GM19025 (cell line): ENCODE measurements around the gene MUC5B.
"Not testable (repeated sequence)": the region's sequence is repeated elsewhere in the genome, so short reads cannot be mapped to it uniquely, and the experiment has no call there.

ENCODE experiments used
- ATAC-seq: cut with Tn5 transposase; IDR thresholded peaks from one replicate; pipeline ENCODE4 v1.9.1; 2021; ENCODE audit warnings: mild to moderate bottlenecking, low read depth, moderate library complexity; ENCODE audit not compliant: unreplicated experiment

The MUC5B gene

DNA sequence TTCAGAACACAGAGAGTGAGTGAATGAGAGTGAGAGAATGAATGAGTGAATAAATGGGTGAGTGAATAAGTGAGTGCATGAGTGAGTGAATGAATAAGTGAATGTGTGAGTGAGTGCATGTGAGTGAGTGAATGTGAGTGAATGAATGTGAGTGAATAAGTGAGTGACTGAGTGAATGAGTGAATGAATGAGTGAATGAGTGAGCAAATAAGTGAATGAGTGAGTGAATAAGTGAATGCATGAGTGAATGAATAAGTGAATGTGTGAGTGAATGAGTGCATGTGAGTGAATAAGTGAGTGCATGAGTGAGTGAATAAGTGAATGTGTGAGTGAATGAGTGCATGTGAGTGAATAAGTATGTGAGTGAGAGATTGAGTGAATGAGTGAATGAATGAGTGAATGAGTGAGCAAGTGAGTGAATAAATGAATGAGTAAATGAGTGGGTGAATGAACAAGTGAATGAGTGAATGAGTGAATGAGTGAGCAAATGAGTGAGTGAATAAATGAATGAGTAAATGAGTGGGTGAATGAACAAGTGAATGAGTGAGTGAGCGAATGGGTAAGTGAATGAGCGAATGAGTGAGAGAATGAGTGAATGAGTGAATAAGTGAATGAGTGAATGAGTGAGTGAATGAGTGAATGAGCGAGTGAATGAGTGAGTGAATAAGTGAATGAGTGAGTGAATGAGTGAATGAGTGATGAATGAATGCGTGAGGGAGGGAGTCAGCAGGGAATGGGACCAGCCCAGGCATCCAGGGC is 21.3 kb upstream of the MUC5B start:
- ATAC-seq, result no peak

DNA sequence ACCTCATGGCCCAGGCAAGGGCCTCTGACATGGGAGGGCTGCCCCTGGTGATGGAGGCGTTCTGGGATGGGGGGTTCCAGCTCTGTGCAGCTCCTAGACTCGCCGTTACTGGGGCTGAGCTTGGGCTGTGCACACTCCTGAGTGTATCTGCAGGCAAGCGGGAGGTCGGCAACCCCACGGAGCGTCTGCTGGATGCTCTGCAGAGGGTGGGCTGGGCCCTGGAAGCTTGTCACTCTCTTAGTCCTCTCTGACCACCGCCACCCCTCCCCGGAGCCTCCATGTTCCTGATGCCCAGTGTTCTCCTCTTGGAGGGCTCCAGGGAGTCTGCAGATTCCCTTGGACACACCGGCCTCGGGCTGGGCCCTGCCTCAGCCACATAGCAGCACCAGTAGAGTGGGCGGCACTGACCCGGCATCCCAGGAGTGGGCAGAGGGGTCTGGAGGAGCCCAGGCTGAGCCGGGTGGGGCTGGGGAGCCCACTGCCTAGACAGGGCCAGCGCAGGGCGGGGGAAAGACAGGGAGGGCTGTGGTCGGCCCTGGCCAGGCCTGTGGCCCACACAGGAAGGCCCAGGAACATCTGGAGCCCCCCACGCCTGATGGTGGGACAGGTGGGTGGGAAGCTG is 20.6 kb upstream of the MUC5B start:
- ATAC-seq, result no peak

DNA sequence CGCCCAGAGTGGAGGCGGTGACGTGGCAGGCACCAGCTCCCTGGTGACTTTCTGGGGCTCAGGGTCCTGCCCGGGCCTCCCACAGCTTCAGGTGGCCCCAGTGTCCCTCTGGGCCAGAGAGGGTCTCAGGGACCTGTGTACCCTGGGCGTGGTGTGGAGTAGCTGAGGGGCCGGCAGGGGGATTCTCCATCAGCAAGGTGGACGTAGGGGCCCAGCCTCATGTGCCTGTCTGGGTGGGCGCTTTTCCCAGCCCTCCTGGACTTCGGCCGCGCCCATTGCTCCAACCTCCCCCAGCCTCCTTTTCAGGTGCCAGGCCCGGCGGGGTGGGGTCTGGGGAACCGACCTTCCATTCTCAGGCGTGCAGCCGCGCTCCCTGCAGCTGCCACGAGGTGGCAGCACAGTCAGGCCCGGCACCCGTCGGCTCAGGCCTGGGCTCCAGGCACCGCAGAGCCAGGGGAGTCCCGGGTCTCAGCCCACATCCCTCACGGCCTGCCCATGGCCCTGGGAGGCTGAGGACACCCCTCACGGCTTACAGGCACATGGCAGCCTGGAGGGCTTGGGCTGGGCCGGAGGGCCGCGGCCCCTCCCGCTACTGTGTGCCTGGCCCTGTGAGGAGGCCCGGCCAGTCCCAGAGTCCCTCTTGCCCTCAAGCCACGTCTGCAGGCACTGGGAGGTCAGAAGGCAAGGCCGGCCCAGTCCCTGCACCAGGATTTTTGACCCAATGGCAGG is 19.9 kb upstream of the MUC5B start:
- ATAC-seq, result no peak

DNA sequence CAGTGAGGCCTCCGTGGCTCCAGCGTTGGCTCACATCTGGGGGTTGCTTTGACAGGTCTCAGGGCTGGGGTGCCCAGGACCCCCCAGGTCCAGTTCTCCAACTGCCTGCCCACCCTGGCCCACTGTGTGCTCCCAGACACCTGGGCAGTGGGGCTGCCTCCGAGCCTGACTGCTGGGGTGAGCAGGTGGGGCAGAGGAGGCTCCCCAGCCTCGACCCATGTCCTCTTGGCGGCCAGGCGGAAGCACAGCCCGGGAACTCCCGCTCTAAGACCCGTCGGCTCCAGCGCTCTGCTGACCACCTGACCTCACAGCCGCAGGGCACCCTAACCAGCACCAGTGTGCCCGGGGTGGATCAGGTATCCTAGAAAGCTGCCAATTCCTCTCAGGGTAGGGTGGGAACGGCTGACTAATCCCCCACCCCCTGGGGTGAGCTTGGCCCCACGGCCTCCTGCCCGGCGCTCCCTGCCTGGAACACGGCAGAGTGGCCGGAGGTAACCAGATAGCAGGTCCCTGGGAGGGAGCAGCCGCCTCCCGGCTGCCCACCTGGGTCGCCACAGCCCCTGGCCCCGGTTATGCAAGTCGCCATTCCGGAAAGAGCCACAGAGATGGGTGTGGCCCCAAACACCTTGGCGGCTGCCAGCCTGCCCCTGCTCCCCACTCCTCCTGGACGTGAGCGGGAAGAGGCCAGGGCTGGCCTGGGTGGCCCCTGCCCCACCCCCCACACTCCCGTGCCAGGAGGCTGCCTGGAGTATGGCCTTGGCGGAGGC is 19.2 kb upstream of the MUC5B start:
- no peak for ATAC-seq

DNA sequence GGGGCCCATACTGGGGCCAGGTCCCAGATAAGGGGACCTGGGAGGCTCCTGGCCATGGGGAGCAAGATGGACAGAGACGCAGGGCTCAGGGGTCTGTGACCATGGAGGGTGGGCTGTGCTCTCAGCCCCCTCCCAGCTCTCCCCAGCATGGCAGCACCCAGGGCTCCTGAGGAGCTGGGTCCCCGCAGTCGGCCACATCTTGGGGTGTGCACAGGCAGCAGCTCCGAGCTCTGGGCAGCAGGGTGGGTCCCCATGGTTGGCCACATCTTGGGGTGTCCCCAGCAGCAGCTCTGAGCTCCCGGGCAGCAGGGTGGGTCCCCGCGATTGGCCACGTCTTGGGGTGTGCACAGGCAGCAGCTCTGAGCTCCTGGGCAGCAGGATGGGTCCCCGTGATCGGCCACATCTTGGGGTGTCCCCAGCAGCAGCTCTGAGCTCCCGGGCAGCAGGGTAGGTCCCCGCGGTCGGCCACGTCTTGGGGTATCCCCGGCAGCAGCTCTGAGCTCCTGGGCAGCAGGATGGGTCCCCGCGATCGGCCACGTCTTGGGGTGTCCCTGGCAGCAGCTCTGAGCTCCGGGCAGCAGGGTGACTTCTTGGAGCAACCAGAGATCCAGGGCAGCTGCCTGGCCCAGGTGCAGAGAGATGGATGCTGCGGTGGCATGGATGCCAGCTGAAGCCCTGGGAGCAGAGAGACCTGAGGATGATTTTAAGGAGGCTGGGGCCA is 18.3 kb upstream of the MUC5B start:
- no peak for ATAC-seq

DNA sequence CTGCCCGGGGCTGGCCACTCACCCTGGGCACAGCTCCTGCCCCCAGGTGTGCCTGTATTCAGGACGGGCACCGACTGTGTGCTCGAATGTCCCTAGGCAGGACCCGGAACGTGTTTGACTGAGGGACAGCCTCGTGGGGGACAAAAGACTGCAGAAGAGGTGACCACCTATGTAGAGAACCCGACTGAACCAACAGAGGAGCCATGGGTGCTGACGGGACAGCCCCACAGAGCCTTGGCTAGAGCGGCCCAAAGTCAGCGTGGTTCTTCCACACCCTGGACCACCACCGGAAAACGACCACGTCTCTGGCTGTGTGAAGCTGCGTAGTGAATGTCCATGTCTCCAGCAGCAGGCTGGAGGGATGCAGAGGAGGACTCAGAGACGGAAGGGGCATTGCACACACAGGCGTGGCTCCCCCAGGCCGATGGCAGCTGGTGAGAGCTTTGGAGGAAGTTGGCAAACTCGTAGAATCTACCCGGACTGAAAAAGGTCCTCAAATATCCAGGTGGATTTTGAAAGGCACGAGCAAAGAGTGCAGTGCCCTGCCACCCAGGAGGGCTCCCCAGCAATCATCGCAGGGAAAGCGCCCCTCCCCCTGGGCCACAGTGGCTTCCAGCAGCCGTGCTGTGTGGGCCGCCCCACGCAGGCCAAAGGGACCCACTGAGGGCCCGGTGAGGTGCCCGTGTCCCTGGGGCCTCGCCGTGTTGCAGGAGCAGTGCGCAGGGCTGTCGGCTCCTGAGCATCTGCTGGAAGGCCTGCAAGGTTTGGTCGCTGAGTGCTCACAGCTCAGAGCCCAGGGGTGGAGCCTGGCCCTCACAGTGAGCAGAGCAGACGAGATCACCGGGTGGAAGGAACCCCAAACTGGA is 17.5 kb upstream of the MUC5B start:
- no peak for ATAC-seq

DNA sequence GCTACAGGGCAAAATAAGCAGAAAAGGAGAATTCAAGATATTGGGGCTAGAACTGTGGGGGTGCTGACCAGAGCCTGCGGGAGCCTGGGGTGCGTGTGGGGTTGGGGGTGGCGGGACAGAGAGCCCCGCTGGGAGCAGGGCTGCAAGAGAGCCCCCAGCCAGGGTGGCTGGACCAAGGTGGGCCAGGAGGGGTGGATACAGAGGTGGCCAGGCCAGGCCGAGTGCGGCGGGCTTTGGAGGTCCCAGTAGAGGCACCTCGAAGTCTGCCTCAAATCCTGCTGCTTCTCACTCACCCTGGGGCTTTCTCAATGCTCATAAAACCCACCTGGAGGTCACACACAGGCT is 16.9 kb upstream of the MUC5B start:
- ATAC-seq, result no peak

DNA sequence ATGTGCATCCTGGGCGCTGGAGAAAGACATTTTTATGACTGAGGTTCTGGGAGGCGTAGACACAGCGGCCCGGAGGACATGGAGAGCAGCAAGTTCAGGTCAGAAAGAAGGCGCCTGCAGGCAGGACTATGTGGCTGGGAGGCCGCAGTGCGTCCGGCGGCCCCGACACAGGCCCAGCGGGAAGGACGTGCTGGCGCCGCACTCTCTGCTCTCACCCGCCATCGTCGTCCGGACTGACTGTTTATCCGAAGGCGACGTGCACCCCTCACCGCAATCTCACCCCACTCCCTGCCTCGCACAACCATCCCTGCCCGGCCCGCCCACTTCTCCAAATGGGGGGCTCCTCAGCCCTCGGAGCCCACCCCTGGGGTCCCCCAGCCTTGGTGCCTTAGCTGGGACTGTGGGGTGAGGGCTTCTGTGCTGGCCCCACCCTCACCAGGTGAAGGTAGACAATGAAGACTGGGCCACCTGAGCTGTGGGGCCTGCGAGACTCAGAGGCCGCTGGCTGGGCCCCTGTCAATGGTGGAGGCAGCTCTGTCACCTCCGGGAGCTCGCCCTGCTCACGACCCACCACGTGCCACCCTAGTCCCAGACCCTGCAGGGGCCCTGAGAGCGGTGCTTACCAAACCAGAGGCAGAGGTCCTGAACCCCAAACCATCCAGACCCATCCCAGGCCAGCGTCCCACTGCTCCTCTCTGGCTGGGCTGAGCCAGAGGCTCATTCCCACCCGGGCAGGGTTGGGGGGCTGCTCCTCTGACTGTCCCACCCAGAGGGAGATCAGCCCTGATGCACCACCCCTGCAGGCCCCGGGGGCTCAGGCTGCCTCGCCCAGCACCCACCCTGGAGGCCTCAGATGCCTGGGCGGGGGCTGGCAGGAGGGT is 16.2 kb upstream of the MUC5B start:
- ATAC-seq, result no peak

DNA sequence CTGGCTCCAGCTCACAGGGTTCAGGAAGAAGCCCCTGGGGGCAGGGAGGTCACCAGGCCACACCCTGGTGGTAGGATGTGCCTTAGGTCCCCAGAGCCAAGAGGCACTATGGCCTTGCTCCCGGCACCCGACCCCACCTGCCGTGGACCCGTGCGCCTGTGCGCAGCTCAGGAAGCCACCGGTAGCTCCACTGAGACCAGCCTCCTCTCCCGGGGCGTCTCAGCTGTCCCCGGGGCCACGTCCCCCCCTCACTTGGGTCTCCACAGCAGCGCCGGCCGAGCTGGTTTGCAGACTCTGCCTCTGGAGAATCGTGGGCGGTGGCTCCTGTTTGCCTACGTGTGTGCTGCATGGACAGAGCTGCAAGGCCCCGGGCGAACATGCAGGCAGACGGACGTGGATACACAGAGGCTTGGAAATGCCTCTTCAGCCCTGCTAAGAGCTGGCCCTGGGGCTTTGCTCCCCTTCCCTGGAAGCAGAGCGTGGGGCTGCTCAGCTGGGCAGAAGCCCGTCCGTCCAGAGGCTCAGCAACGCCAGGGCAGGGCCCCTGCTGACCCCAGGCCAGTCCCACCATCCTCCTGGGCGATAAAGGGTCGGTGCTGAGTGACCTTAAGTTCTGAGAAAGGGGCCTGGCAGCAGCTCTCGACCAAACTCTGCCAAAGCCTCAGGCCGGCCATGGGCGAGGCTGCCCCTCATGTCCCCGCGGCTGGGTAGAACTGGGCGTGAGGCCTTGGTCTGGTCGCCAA is 15.3 kb upstream of the MUC5B start:
- no peak for ATAC-seq

DNA sequence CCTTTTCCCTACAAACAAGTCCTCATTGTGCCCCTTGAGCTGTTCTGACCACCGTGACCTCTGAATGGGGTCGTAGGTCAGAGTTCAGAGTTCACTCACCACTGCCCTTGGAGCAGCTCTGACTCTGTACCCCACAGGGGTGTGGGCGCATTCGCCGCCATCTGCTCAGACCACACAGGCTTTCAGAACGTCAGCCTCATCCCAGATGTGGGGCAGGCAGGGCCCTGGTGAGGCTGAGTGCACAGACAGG is 14.8 kb upstream of the MUC5B start:
- no peak for ATAC-seq

DNA sequence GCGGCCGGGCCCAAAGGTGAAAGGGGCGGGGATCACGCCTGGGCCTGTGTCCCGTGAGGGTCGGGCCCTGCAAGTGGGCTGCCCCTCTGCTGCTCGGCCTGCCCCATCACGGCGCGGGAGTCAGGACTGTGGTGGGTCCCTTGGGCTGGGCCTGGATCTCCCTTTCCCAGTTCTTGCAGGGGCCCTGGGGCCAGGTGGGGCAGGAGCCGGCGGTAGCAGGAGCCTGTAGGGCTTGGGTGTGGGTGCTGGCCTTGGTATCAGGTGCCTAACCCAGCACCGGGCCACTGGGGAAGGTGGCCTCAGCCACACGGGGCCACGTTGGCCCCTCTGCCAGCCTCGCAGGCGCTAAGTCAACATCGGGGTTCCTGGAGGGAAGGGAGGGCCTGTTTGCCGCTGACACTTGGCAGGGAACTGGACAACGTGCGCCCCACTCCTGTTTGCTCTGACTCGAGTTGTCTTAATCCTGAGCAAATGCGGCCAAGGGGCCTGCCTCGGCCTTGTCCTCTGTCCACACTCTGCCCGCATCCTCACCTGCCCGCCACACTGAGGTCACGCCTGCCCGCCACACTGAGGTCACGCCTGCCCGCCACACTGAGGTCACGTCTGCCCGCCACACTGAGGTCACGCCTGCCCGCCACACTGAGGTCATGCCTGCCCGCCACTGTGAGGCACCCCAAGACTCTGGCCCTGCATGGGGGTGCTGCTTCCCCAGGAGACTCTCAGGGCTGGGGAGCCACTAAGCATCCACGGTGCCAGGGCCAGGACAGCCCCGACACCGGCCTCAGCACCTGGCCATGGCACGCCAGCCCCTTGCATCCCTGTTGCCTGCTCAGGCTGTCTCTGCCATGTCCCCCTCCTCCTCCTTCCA is 14.2 kb upstream of the MUC5B start:
- no peak for ATAC-seq

DNA sequence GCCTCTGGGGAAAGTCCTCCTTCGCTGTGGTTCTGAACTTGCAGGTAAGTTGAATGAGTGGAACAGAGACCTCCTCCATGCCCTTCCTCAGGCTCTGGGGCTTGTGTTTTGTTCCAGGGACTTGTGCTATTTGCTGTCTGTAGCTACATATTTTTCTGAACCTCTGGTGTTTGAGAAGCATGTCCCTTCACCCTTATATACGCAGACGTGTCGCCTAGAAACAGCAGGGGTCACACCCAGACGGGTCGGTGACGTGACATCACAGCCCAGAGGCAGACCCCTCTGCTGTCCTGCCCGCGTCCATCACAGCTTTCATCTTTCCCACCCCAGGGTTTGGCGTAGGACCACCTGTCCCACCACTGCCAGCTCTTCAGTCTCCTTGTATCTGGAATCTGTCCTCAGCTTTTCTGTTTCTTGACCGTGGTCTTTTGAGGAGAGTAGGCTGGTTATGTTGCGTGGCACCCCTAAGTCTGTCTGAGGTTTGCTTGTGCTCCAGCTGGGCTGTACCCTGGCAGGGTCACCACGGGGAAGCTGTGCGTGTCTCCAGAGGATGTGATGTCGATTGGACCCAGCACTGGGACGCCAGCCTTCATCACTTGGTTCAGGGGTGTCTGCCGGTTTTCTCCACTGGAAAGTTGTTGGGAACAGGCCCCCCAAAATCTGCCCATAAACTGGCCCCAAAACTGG is 13.4 kb upstream of the MUC5B start:
- ATAC-seq, result no peak

DNA sequence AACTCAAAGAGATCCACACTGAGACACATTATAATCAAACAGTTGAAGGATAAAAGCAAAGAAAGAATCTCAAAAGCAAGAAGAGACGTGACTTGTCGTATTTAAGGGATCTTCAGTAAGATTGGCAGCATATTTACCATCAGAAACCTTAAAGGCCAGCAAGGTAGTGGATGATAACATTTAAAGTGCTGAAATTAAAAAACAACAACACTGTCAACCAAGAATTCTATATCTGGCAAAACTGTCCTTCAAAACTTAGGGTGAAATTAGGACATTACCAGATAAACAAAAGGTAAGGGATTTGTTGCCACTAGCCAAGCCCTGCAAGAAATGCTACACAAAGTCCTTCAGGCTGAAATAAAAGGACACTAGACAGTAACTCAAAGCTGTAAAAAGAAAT is 11.0 kb upstream of the MUC5B start:
- ATAC-seq, result no peak

DNA sequence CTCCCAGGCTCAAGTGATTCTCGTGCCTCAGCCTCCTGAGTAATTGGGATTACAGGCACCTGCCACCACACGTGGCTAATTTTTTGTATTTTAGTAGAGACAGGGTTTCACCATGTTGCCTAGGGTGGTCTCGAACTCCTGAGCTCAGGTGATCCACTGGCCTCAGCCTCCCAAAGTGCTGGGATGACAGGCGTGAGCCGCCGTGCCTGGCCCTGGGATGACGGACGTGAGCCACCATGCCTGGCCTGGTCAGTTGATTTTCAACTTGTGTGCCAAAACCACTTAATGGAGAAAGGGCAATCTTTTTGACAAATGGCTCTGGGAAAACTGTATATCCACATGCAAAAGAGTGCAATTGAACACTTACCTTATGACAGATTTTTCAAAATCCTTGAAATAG is 7.0 kb upstream of the MUC5B start:
- ATAC-seq, result not testable (repeated sequence)

DNA sequence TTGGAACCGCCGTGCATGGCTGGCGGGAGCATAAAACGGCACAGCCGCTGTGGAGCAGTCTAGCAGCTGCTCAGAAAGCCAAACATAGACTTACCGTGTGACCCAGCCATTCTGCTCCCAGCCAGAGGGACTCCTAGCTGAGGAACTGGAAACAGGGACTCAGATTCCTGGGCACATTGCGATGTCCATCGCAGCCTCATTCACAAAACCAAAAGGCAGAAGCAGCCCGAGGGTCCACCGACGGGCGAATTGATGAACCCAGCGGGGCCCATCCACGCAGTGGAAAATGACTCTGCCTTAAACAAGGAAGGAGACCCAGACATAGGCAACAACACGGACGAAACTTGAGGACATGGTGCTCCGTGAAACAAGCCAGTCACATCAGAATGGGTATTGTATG is 5.7 kb upstream of the MUC5B start:
- no peak for ATAC-seq

DNA sequence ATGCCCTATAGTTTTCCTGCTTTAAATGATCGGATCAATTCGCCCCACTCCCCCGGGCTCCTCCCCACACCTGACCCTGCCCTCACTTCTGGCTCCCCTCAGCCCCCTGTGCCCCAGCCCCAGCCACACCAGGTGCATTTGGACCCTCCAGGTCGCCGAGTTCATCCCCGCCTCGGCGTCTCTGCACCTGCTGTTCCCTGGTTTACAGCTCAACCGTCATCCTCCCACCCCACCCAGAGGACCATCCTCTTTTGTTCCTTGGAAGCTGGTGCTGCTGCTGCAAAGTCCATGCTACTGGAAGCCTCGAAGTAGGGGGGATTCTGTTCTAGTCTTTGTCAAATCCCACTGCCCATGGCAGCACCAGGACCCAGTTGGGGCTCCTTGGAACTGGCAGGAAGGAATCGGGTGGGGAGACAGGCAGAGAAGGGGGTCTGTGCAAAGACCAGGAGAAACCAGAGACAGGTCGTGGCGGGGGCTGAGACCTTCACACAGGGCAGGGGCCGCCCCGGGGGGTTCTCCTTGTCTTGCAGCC is 4.5 kb upstream of the MUC5B start:
- ATAC-seq, result no peak
